LoVo (cell line): ENCODE measurements around the gene KRT31.
A peak's percentile ranks its signal among the peaks of the same experiment; 100 is the strongest.
"Not testable (repeated sequence)": the region's sequence is repeated elsewhere in the genome, so short reads cannot be mapped to it uniquely, and the experiment has no call there.

Experiments
- DNase-seq: peaks from one replicate; pipeline ENCODE4 v3.0.0-alpha.2; 2016; ENCODE audit warnings: low spot score

KRT31 gene

GRCh38 chr17:41387670-41388069 is 9.7 kb downstream of the KRT31 start:
- DNase-seq: no peak

- DNase-seq: no peak
These were observed 11.2 kb downstream of the KRT31 start for GRCh38 chr17:41386227-41386626.

GRCh38 chr17:41383690-41384089 is 13.7 kb downstream of the KRT31 start:
- DNase-seq: no peak

GRCh38 chr17:41382394-41382793 is 15.0 kb downstream of the KRT31 start:
- no peak for DNase-seq

- not testable (repeated sequence) for DNase-seq
These were observed 15.5 kb downstream of the KRT31 start, which contains the start of gene KRT34 for GRCh38 chr17:41381943-41382342. KRT34 (minus strand) TSS chr17:41382306; CDS start chr17:41382246, 60 bp downstream.

- peak; percentile 61 for DNase-seq
These were observed 17.3 kb downstream of the KRT31 start for GRCh38 chr17:41380091-41380490.

GRCh38 chr17:41377546-41377945 is 19.9 kb downstream of the KRT31 start:
- no peak for DNase-seq

- no peak for DNase-seq
These were observed 27.7 kb downstream of the KRT31 start, which contains the start of gene KRT33B for GRCh38 chr17:41369713-41370112. KRT33B (minus strand) TSS chr17:41369813; CDS start chr17:41369750, 63 bp downstream.

- no peak for DNase-seq
These were observed 28.4 kb downstream of the KRT31 start for GRCh38 chr17:41369023-41369422.

GRCh38 chr17:41367426-41368075 is 29.9 kb downstream of the KRT31 start:
- no peak for DNase-seq

- DNase-seq: no peak
These were observed 31.3 kb downstream of the KRT31 start for GRCh38 chr17:41366070-41366469.

GRCh38 chr17:41363881-41364280 is 33.5 kb downstream of the KRT31 start:
- no peak for DNase-seq

GRCh38 chr17:41360296-41360995 is 37.0 kb downstream of the KRT31 start:
- peak; percentile 37 for DNase-seq

GRCh38 chr17:41354536-41354935 is 42.9 kb downstream of the KRT31 start:
- no peak for DNase-seq

GRCh38 chr17:41352597-41353366 is 44.6 kb downstream of the KRT31 start:
- no peak for DNase-seq

GRCh38 chr17:41351177-41351576 is 46.2 kb downstream of the KRT31 start:
- no peak for DNase-seq

GRCh38 chr17:41350381-41350878 is 47.0 kb downstream of the KRT31 start, which contains the start of gene KRT33A:
KRT33A (minus strand) TSS chr17:41350828; CDS start chr17:41350767, 61 bp downstream.
- DNase-seq: not testable (repeated sequence)

GRCh38 chr17:41347869-41348760 is 49.3 kb downstream of the KRT31 start:
- no peak for DNase-seq

GRCh38 chr17:41346421-41346820 is 51.0 kb downstream of the KRT31 start:
- not testable (repeated sequence) for DNase-seq

GRCh38 chr17:41345992-41346391 is 51.4 kb downstream of the KRT31 start:
- no peak for DNase-seq
